ENCODE measurements around the gene CD44.

DNA sequence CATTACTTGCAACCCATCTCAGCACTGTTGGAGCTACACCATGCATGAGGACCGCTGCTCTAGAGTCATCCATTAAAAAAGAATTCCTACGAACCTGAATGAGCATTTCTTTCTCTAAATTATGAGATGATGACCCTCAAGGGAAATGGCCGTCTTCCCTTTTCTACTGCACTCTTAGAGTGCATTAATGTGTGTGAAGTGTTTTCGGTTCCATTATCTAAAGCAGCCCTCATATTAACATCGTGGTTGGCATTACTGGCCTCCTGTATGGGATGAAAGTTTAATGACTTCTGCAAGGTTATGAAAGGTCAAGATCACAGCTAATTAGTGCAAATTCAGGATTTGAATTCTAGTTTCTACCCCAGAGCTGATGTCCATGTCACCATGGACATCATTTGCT lies 16.7 kb downstream of the CD44 start:
- TF ChIP-seq EZH2 (IDR thresholded peaks at IDR 0.05; ENCODE audit: low read length, missing control alignments) (no peak), CTCF (conservative IDR thresholded peaks at IDR 0.05 in 1 of 2, IDR thresholded peaks at IDR 0.05 in 1 of 2; ENCODE audit: low read depth in 1 of 2, low read length in 2 of 2) (no peak)
